HS-5 (cell line): ENCODE results near the gene FUCA2.
"Not testable (repeated sequence)": the region's sequence is repeated elsewhere in the genome, so short reads cannot be mapped to it uniquely, and the experiment has no call there.

Source experiments
- DNase-seq: peaks from one replicate; pipeline ENCODE4 v3.0.0-alpha.2; 2012; ENCODE audit warnings: low read depth

FUCA2 gene

DNA sequence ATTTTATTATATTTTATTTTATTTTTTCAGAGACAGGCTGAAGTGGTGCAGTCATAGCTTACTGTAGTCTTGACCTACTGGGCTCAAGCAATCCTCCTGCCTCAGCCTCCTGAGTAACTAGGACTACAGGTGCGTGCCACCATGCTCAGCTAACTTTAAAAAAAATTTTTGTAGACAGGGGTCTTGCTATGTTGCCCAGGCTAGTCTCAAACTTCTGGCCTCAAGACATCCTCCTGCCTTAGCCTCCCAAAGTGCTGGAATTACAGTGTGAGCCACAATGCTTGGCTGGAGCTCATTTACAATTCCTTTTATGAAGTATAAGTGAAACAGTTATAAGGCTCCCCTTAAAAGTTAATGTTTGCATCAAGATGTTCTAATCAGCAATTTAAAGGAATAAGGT is 14.5 kb downstream of the FUCA2 start:
- DNase-seq, result no peak

DNA sequence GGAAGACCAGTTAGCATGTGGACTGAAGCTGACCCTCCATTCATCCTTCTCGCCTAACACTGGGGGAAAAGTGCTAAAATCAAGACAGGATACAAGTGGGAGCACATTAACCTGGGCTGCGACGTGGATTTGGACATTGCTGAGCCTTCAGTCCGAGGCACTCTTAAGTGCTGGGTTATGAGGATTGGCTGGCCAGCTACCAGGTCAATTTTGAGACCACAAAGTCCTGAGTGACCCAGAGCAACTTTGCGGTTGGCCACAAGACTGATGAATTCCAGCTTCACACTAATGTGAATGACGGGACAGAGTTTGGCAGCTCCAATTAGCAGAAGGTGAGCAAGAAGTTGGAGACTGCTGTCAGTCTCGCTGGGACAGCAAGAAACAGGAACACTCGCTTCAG is 20.7 kb downstream of the FUCA2 start:
- DNase-seq, result no peak

- DNase-seq, result no peak
Measured at GRCh38 chr6:143490244-143490643, 21.3 kb downstream of the FUCA2 start.

DNA sequence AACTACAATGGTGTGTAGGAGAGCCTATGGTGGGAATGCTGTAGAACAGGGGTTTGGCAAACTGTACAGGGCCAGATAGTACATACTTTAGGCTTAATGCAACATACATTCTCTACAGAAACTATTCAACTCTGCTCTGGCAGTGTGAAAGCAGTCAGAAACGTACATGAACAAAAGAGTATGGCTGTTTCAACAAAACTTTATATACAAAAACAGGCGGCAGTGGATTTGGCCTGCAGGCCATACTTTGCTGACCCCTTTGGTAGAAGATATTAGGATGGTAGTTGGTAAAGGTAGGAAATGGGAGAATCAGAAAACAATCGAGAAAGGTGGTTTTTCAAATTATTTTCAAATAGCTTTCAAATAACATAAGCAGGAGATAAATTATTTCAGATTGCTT is 24.8 kb downstream of the FUCA2 start:
- DNase-seq, result no peak

- no peak for DNase-seq
Measured at GRCh38 chr6:143485967-143486366, 25.6 kb downstream of the FUCA2 start.

DNA sequence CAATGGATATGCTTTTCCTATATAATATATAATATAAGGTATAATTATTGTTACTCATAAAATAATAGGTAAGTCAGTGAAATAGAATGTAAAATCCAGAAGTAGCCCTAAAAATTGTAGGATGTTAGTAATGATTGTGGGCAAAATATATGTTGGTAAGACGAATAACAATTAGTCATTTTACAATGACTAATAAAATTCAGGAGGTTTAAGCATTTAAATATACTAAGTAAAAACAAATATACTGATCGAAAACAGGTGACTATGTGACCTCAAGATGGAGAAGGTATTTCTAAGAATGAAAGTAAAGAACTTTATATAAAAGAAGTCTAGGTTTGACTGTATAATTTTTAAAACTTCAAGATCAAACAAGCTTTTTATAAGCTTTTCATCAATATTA is 28.9 kb downstream of the FUCA2 start:
- no peak for DNase-seq

DNA sequence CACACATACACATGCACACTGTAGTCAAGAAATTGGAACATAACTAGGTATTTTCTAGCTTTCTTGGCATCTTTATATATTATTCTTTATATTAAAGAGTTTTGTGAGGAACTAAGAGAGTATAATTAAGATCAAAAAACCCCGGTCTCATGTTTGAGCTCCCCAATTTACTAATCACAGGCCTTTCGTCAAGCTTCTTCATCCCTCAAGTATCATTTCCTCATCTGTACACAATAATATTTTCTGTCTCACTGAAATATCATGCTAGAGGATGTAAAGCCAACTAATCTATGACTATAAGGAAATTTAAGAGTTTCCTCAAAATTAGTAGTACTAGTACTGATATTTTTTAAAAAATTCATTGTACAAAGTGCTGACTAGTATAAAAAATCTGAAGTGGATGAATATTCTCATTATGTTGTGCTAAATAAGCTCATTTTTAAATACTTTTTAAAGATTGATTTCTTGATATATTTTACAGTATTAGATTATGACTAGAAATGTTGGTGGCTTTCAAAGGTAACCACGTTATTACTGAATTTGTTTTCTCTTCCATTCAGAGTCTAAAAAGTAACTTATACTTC is 32.9 kb downstream of the FUCA2 start:
- no peak for DNase-seq

GRCh38 chr6:143476545-143476944 is 35.0 kb downstream of the FUCA2 start:
- no peak for DNase-seq

GRCh38 chr6:143471822-143472221 is 39.7 kb downstream of the FUCA2 start:
- DNase-seq, result no peak

DNA sequence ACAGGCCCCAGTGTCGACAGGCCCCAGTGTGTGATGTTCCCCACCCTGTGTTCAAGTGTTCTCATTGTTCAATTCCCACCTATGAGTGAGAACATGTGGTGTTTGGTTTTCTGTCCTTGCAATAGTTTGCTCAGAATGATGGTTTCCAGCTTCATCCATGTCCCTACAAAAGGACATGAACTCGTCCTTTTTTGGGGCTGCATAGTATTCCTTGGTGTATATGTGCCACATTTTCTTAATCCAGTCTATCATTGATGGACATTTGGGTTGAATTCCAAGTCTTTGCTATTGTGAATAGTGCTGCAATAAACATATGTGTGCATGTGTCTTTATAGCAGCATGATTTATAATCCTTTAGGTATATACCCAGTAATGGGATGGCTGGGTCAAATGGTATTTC is 42.7 kb downstream of the FUCA2 start:
- not testable (repeated sequence) for DNase-seq

DNA sequence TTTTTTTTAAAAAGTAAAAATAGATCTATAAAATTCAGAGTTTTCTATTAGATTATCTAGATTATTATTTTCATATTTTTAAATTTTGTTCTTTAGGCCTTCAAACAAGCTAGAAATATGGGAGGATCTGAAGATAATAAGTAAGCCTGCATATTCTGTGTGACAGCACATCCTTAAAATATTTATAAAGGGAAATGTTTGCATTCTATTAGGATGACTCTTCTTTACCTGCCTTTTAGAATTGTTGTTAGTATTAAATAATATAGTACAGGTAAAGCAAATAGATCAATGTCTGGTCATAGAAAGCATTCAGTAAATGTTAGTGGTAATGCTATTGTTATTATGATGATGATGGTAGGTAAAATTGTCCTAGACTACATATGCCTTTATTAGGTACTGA is 43.5 kb downstream of the FUCA2 start:
- no peak for DNase-seq

DNA sequence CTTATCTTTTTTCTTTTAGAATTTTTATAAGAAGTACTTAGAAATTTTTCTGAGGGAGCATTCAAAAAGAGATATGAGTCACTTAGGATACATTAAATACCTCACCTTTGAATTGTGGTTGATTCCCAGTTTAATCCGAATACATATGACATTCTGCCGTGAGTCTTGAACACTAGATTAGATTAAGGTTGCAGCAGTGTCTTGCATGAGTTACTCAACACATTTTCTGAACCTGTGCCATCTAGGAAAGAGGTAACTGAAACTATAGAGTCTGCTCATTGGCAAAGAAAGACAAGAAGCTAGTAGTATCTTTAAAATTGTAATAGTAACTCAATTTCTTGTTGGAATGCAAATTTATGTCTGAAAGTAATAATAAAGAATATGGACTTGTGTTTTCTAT is 46.0 kb downstream of the FUCA2 start:
- DNase-seq, result no peak

DNA sequence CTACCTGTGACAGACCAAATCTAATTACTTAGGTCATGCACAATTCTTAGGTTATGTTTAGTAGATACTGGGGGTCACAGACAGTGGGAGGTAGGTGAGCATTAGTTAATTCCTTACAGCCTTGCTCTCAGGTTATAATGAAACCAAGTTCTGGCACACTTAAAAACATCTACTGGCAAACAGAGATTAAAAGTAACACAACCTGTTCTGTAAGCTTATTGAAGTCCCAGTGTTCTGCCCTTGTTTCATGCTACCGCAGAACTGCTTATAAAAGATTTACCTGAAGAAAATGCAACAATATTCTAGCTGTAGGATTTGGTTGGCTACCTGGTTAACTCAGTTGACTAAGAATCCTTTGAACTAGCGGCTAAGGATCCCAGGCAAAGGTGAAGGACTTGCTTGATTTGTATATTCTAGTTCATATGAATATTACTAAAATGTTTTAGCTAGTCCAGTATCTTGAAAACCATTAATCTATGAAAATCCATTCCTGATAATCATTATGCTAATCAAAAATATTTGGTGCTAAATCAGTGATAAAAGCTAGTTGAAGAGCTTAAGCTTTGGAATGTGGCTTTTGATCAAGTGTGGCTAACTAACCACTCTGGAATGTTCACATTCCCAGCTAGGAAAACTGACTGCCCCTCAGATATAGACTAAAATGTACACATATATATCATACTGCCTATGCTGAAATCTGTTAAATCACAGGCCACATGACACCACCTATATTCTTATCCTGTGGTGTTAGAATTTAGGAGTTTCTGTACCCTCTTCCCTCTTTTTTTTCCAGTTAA is 53.8 kb downstream of the FUCA2 start:
- DNase-seq, result peak; percentile 34

DNA sequence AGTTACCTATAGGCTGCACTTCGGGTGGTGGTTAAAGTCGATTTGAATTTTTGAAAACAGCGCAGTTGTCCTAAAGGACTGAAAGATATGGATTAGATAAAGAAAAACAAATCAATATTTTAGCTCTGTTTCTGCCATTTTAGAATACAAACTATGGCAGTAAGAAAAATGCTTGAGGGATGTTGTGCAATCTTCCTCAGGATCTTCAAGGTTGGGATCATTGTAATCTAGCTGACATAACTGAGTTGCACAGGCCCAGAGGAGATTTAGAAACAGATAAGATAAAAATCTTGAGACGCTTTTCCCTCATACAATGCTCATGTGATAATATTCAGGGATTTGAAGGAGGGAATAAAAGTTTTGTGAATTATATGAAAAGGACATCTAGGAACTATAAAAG is 60.0 kb downstream of the FUCA2 start:
- no peak for DNase-seq

DNA sequence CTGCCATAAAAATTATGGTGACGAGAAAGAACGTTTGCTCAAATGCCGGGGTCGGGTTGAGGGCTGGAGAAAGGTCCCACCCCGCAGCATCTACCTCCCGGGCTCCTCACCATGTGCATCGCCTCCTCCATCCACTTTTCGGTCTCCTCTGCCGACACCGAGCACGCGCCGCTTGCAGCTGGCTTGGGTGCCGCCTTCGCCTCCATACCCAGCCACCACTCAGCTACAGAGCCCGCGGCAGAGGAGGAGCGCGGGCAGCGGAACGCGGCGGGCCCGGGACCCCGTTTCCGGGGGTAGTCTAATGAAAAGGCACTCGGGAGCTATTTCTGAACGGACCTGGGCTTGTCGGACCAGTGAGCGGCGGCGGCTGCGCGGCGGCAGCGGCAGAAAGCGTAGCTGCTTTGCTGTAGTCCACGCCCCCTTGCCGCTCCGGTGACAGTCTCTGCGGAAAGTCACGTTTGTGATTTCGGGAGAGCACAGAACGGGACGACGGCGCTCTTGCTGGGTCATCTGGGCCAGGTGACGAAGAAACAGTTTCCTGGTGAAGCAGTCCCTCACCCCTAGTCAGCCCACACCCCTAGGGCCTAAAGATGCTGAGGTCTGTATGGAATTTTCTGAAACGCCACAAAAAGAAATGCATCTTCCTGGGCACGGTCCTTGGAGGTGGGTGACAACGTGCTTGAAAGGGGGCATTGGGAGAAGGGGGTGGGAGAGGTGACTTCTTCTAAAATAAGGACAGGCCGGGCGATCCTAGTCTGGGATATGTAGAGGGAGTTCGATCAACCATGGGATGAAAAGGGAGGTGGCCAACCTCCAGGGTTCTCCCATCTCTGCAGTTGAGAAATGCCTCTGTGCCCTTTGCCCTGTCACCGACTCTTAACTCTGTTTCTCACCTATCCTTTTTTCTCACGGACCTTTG is 60.8 kb downstream of the FUCA2 start, which contains the start of the genes ADAT2 and PEX3:
TSS of gene ADAT2 (minus strand) at position 243 of the 919 bp plus-strand sequence. CDS start at position 206, 37 bp downstream.
TSS of gene PEX3 (plus strand) at position 353 of the 919 bp plus-strand sequence. CDS start at position 591, 238 bp downstream.
- peak; percentile 82 for DNase-seq

DNA sequence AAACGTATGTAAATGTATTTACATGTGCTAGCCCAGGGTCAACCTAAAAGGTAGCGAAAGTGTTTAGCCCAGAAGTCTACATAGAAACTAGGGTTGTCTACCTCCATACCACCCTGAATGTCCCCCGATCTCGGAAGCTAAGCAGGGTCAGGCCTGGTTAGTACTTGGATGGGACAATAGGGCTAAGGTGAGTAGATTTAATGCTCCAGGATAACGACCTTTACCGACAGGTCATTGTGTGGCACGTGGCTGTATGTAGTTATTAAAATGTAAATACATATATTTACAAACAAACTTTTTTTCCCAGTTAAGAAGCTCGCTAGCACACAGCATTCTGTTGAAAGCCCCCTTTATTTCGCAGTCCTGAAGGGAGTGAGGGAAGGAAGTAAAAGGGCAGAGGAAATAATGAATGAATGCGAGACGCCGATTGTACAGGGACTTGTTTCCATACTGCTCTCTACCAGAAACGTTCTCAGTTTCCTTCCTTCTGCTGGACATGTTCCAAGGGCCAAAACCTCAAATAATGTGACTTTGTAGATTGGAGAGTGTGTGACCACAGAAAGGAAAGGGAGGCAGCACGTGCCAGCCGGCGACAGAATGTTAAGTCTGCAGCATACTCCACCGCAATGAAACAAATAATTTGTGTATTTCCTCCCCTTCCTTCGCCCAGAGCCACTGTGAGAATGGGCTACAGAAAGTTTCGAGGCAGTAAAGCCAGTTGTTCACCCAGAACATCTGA is 61.6 kb downstream of the FUCA2 start:
- DNase-seq, result no peak

DNA sequence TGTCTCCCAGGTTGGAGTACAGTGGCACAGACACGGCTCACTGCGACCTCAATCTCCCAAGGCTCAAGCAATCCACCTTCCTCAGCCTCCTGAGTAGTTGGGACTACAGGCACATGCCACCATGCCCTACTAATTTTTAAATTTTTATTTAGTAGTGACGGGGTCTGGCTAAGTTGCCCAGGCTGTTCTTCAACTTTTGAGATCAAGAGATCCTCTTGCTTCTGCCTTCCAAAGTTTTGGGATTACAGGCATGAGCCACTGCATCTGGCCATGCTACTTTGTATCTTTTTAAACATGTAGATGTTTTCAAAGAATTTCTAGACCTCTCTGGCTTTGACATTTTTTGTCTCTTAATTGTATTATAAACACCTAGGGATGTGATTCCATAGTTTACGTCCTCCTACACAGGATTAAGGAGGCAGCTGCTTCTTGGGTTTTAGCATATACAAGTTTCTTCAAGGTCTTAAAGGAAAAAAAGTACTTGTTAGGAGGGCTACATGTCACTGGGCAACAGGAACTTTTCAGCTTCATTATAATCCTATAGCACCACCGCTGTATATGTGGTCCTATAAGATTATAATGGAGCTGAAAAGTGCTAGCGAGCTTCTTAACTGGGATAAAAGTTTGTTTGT is 62.3 kb downstream of the FUCA2 start:
- DNase-seq, result no peak

GRCh38 chr6:143447865-143448264 is 63.7 kb downstream of the FUCA2 start:
- DNase-seq, result not testable (repeated sequence)
